GM20000 (cell line): ENCODE results near the gene GOLT1B.
"Not testable (repeated sequence)": the region's sequence is repeated elsewhere in the genome, so short reads cannot be mapped to it uniquely, and the experiment has no call there.

Source experiments
- DNase-seq: peaks from one replicate; pipeline ENCODE4 v3.0.0; 2012; ENCODE audit warnings: low spot score
- TF ChIP-seq, protein P1 (sequence below): IDR thresholded peaks from 2 replicates; pipeline ENCODE4 v1.5.1; 2012; ENCODE audit warnings: mild to moderate bottlenecking, control low read depth; ENCODE audit errors: extremely low read depth, missing control alignments

The GOLT1B gene, protein sequence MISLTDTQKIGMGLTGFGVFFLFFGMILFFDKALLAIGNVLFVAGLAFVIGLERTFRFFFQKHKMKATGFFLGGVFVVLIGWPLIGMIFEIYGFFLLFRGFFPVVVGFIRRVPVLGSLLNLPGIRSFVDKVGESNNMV

DNA sequence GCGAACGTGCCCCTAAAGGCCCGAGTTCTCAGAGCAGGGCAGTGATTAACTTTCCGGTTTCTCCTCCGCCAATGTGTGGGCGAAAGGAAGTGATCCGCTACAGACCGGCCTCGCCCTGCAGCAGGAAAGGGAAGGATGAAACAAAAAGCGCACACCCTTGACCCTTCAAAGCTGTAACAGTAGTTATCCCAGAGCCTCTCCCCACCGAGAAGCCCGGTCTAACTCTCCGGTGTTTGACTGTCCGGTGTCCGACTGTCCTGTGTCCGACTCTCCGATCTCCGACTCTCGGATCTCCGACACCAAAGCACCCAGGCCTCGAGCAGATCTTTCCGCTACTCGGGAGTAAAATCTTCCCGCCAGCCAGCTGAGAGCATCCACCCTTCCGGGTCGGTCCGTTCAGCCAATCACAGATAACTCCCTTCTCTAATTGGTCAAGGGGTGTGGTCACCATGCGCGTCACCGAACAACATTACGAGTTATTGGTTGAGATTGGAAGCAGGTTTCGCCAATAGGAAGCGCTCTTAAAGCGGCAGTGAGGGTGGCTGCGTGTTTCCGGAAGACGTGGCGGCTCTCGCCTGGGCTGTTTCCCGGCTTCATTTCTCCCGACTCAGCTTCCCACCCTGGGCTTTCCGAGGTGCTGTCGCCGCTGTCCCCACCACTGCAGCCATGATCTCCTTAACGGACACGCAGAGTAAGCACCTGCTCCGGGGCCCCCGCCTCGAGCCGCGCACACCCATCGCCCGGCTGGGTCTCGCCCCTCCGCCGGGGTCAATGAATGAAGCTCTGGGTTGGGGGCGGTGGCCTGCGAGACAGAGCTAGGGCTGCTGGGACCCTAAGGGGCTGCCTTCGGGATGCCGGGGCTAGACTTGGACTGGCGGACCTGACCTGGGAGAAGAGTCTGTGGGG lies at the start of gene GOLT1B, which contains the start of gene RECQL:
Gene GOLT1B (plus strand): TSS at position 532 of the 906 bp plus-strand sequence. CDS start 135 bp downstream, at position 667.
Gene RECQL (minus strand): TSS at position 378 of the 906 bp plus-strand sequence. CDS start 2,065 bp downstream, outside the sequence.
- DNase-seq, result peak; percentile 92
- TF ChIP-seq, protein P1, sequence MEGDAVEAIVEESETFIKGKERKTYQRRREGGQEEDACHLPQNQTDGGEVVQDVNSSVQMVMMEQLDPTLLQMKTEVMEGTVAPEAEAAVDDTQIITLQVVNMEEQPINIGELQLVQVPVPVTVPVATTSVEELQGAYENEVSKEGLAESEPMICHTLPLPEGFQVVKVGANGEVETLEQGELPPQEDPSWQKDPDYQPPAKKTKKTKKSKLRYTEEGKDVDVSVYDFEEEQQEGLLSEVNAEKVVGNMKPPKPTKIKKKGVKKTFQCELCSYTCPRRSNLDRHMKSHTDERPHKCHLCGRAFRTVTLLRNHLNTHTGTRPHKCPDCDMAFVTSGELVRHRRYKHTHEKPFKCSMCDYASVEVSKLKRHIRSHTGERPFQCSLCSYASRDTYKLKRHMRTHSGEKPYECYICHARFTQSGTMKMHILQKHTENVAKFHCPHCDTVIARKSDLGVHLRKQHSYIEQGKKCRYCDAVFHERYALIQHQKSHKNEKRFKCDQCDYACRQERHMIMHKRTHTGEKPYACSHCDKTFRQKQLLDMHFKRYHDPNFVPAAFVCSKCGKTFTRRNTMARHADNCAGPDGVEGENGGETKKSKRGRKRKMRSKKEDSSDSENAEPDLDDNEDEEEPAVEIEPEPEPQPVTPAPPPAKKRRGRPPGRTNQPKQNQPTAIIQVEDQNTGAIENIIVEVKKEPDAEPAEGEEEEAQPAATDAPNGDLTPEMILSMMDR, result no peak

DNA sequence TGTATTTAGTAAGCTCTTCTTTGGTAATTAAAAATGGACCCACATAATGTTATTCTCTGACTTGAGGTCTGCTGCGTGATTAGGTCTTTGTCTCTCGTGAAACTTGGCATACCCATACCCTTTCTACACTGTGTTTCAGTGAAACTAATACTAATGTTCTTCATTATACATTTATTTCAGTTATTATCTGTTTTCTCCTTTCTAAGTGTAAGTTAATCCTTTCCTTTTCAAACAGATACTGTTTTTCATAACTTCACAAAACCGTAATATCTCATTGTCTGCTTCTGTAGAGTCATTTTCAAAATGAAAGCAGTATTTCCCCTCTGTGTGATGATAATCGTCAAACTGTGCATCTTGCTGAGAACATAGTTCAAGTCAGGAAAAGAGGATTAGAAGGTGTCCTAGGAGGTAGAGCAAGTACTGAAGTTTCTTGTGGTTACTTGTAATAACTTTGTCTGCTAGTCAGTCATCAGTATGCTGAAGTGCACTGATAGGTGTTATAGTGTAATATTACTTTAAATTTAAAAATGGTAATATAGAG lies 48.2 kb upstream of the GOLT1B start:
- no peak for DNase-seq
- TF ChIP-seq, protein P1, result no peak

DNA sequence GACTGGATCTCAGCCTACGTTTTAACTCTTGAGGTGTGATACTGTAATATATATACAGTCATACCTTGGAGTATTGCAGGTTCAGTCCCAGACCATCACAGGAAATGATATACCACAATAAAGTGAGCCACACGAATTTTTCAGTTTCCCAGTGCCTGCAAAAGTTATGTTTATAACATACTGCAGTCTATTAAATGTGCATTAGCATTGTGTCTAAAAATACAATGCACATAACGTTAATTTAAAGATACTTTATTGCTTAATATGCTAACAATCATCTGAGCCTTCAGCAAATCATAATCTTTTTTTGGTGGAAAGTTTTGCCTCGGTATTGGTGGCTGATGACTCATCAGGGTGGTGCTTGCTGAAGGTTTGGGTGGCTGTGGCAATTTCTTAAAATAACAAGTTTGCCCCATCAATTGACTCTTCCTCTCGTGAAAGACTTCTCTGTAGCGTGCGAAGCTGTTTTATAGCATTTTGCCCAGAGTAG lies 45.3 kb upstream of the GOLT1B start:
- no peak for DNase-seq

DNA sequence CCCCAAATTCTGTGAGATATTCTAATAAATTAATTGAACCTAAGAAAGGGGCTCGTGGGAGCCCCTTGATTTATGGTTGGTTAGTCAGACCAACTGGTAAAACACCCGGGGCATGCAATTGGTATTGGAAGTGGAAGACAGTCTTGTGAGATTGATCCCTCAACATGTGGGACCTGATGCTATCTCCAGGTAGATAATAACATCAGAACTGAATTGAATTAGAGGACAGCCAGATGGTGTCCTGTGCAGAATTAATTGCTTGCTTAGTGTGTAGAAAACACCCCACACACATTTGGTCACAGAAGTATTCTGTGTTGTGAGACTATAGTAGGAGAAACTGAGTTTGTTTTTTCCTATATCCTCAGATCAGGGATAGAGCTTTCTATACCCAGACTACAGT lies 42.1 kb upstream of the GOLT1B start:
- TF ChIP-seq, protein P1, result no peak
- no peak for DNase-seq

More for the DNA sequence above, 45.3 kb upstream of the GOLT1B start:
- TF ChIP-seq, protein P1, result no peak

DNA sequence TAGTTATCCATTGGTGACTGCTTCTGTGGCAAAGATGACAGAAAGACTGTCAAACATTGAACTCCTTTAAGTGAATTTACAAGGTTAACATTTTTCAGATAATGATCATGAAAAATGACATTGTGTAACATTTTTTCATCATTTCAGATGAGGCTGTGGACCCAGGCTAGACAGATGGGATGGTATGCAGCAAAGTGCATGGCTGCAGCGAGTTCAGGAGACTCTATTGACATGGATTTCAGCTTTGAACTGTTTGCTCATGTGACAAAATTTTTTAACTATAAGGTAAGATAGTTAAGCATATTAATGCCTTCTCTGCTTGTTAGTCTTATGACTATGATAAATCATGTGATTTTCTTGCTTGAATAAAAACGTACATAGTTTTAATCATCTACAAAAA lies 34.3 kb upstream of the GOLT1B start:
- not testable (repeated sequence) for DNase-seq

DNA sequence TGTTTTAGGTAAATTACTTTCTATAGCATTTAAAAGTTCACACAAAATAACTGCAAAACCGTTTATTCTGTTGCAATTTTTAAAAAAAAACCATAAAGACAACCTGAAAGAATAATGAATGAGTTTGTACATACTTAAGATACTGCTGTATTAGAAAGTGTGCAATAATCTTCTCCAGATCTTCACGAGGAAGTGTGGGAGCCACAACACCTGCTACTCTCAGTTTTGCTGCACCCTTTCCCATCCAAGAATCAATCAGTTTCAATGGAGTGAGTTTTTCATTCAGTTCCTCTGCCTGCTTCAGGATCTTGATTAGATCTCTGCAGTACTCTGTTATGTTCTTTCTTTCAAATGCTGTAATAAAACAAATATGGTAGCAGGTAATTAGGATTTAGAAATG lies 30.3 kb upstream of the GOLT1B start:
- DNase-seq, result no peak
- TF ChIP-seq, protein P1, result no peak

DNA sequence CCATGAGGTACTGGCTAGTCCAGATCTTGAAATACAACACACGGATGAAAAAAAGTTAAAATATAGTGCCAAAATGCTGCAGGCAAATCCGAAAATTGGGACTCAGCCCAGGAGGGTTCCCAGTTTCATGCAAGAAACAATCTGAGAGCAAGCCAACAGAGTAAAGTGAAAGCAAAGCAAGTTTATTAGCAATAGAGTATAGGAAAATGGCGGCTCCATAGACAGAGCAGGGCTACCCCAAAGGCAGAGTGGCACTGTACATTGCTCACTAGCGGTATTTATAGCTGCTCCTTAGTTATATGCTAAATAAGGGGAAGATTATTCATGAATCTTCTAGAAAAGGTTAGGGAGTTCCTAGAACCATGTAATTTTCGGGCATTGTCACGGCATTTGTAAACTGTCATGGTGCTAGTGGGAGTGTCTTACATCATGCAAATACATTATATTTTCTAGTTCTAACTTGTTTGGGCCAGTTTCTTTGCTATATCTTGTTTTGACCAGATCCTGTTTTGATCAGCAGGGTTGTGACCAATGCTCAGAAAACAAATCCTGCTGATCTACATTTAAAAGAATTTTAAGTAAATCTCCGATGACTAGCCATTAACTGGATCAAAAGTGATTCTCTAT lies 29.3 kb upstream of the GOLT1B start:
- TF ChIP-seq, protein P1, result no peak
- DNase-seq, result no peak
